Natural killer cell (primary cell): ENCODE results near the gene DNMBP. TPM values are rescaled to one million over a fixed set of nuclear protein-coding genes. Genes with fewer than 3 reads are reported as not detected.

Experiments
- total RNA-seq, 4 donors: library from RNA; stranded (reverse); fragments of 120-200 nt in 1 of 4; gene quantifications; one replicate each; pipeline versions ENCODE4 v1.2.3 to v1.2.4, GENCODE V29; 2013 to 2022

DNMBP gene
- total RNA-seq, 3 donors from 2014 or later (not counting 1 experiment from before 2014, with no cell fraction given), result 13.8 to 15.4 (median 14.4) TPM

Other genes starting within 250 kb of the DNMBP start
- gene ABCC2, start 227.3 kb downstream of the DNMBP start, total RNA-seq, result 1 to 10 TPM; 1.3 to 3.4 (median 2.7) TPM
- not detected for gene CPN1, start 71.9 kb upstream of the DNMBP start, total RNA-seq
- gene ERLIN1, start 176.1 kb upstream of the DNMBP start, total RNA-seq, result 1 to 10 TPM; 3.9 to 6.9 (median 5.1) TPM
- gene CHUK, start 219.6 kb upstream of the DNMBP start, total RNA-seq, result 10 to 100 TPM; 23.7 to 33.6 (median 33.3) TPM